PFSK-1 (cell line): ENCODE results near the gene CERS6.

Source experiments
- FOXP2 ChIP-seq: optimal IDR thresholded peaks from 2 replicates; pipeline ENCODE3; 2011; ENCODE audit warnings: borderline replicate concordance, control low read depth, inconsistent platforms; ENCODE audit not compliant: insufficient read depth; ENCODE audit errors: extremely low read length, extremely low read depth
- POLR2AphosphoS5 ChIP-seq: IDR thresholded peaks from 2 replicates; pipeline ENCODE4 v1.6.1; 2012; ENCODE audit warnings: low read depth, mild to moderate bottlenecking, control low read depth, low read length, moderate library complexity
- REST ChIP-seq, 2 experiments: IDR thresholded peaks; 2 replicates each; pipeline versions ENCODE4 v1.6.1 to v1.8.0; 2011 to 2012; ENCODE audit warnings: low read depth in 2 of 2, low read length in 2 of 2, control low read depth in 1 of 2, inconsistent platforms in 1 of 2, mild to moderate bottlenecking in 1 of 2, moderate library complexity in 1 of 2; ENCODE audit not compliant: insufficient read depth in 1 of 2
- SIN3A ChIP-seq: IDR thresholded peaks from 2 replicates; pipeline ENCODE4 v1.6.1; 2012; ENCODE audit warnings: mild to moderate bottlenecking, low read length, moderate library complexity, borderline replicate concordance; ENCODE audit not compliant: insufficient read depth
- TAF1 ChIP-seq: IDR thresholded peaks from 2 replicates; pipeline ENCODE4 v1.6.1; 2012; ENCODE audit warnings: low read length, control low read depth, borderline replicate concordance; ENCODE audit not compliant: insufficient read depth

Gene CERS6

GRCh38 chr2:168482952-168483831, 27.1 kb downstream of the CERS6 start:
- TF ChIP-seq FOXP2 = no peak
- TF ChIP-seq POLR2AphosphoS5 = no peak
- TF ChIP-seq REST (IDR thresholded peaks at IDR 0.05; ENCODE audit: insufficient read depth in 1 of 2, low read depth in 2 of 2, low read length in 2 of 2) = no peak
- TF ChIP-seq SIN3A = no peak
- TF ChIP-seq TAF1 = no peak

GRCh38 chr2:168486477-168486876, 30.4 kb downstream of the CERS6 start:
- TF ChIP-seq POLR2AphosphoS5 = no peak
- TF ChIP-seq REST (IDR thresholded peaks at IDR 0.05; ENCODE audit: insufficient read depth in 1 of 2, low read depth in 2 of 2, low read length in 2 of 2) = no peak
- TF ChIP-seq FOXP2 = no peak
- no peak for TF ChIP-seq SIN3A
- TF ChIP-seq TAF1 = no peak

DNA sequence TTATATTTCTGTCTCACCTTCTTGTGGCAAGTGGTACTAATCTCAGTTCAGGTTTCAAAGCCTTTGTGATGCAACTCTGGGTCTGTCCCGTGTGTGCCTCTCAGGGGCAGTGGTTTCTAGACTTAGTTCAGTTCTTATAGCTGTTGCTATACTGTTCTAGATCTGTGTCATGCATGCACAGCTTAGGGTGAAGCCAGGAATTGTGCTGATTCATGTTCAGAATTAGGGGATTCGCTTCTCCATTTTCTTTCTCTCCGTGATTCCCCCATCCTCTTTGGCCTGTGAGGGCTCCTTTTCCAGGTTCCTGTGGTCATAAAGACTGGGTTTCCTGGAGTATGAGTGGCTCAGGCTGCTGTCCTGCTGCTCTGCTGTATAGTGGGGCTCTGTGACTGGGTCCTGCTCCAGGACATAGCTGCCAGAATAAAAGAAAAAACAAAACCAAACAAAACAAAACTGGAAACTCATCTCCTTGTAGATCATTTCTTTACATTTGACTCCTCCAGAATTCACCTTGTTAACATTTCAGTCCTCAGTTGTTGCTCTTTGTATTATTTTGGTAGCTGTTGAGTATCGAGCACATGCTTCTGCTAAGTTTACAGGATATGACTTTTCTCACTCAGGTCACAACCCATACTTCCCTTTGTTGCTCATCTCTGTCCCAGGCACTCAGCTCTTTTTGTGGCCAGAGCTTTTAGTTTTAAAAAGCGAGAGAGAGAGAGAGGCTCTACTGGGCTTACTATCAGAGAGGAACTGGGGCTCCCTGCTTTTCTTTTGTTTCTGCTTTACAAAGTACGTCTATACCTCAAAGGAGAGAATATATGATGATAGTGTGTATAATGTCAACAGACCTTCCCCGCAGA, 34.2 kb downstream of the CERS6 start:
- TF ChIP-seq POLR2AphosphoS5 = no peak
- no peak for TF ChIP-seq FOXP2
- TF ChIP-seq SIN3A = no peak
- no peak for TF ChIP-seq REST (IDR thresholded peaks at IDR 0.05; ENCODE audit: insufficient read depth in 1 of 2, low read depth in 2 of 2, low read length in 2 of 2)
- TF ChIP-seq TAF1 = no peak

GRCh38 chr2:168490946-168491605, 35.0 kb downstream of the CERS6 start:
- TF ChIP-seq POLR2AphosphoS5 (no peak), TAF1 (no peak), SIN3A (no peak), REST (IDR thresholded peaks at IDR 0.05; ENCODE audit: insufficient read depth in 1 of 2, low read depth in 2 of 2, low read length in 2 of 2) (no peak), FOXP2 (no peak)
